ENCODE results near the gene APBB3.
"Not testable (repeated sequence)": the region's sequence is repeated elsewhere in the genome, so short reads cannot be mapped to it uniquely, and the experiment has no call there.

APBB3 gene

GRCh38 chr5:140564196-140565023, at the start of gene APBB3, which contains the start of gene SLC35A4:
Gene APBB3, minus strand, starts transcription at chr5:140564598. Its CDS starts 353 bp downstream, at chr5:140564245.
Gene SLC35A4, plus strand, starts transcription at chr5:140564828. Its CDS starts 2,342 bp downstream, at chr5:140567170.
- DNase-seq, result peak; percentile 81

- DNase-seq, result no peak
Measured at GRCh38 chr5:140611020-140611521, 46.7 kb upstream of the APBB3 start.

- peak; percentile 15 for DNase-seq
Measured at GRCh38 chr5:140609126-140609525, 44.7 kb upstream of the APBB3 start.

- DNase-seq, result no peak
Measured at GRCh38 chr5:140608722-140609121, 44.3 kb upstream of the APBB3 start.

GRCh38 chr5:140607031-140607430, 42.6 kb upstream of the APBB3 start:
- DNase-seq, result no peak

GRCh38 chr5:140605879-140606278, 41.5 kb upstream of the APBB3 start:
- no peak for DNase-seq

- DNase-seq, result no peak
Measured at GRCh38 chr5:140603734-140604133, 39.3 kb upstream of the APBB3 start.

- not testable (repeated sequence) for DNase-seq
Measured at GRCh38 chr5:140603446-140603698, 39.0 kb upstream of the APBB3 start.

GRCh38 chr5:140602147-140602546, 37.7 kb upstream of the APBB3 start:
- no peak for DNase-seq

GRCh38 chr5:140600096-140600495, 35.7 kb upstream of the APBB3 start:
- DNase-seq, result no peak

- DNase-seq, result no peak
Measured at GRCh38 chr5:140598836-140599235, 34.4 kb upstream of the APBB3 start.

- DNase-seq, result no peak
Measured at GRCh38 chr5:140596321-140596741, 31.9 kb upstream of the APBB3 start.

- DNase-seq, result peak; percentile 77
Measured at GRCh38 chr5:140595538-140596300, 31.3 kb upstream of the APBB3 start.

- DNase-seq, result no peak
Measured at GRCh38 chr5:140594169-140594568, 29.8 kb upstream of the APBB3 start.

GRCh38 chr5:140593070-140593469, 28.7 kb upstream of the APBB3 start:
- DNase-seq, result not testable (repeated sequence)

- no peak for DNase-seq
Measured at GRCh38 chr5:140591747-140592372, 27.5 kb upstream of the APBB3 start.

GRCh38 chr5:140590861-140591260, 26.5 kb upstream of the APBB3 start:
- DNase-seq, result no peak

- DNase-seq, result no peak
Measured at GRCh38 chr5:140588311-140589070, 24.1 kb upstream of the APBB3 start.

GRCh38 chr5:140587495-140587894, 23.1 kb upstream of the APBB3 start:
- no peak for DNase-seq

- not testable (repeated sequence) for DNase-seq
Measured at GRCh38 chr5:140579188-140579747, 14.9 kb upstream of the APBB3 start.

GRCh38 chr5:140576776-140577201, 12.4 kb upstream of the APBB3 start:
- no peak for DNase-seq

GRCh38 chr5:140575309-140575708, 10.9 kb upstream of the APBB3 start:
- DNase-seq, result no peak

All from GF-D8 (cell line).